Left lung (tissue), 10 donors: ENCODE measurements around the gene RABL2B. TPM values are rescaled to one million over a fixed set of nuclear protein-coding genes. Genes with fewer than 3 reads are reported as not detected.

ENCODE experiments used
- ATAC-seq: fragments of 200-7000 bp; cut with Tn5 transposase; one replicate; pipeline ENCODE4 v1.9.1; 2020; ENCODE audit warnings: moderate library complexity
- DNase-seq, 4 donors: peaks; one replicate each; pipeline ENCODE4 v3.0.0-alpha.2; 2013 to 2020
- H3K27ac ChIP-seq, 2 donors: fragments of 200-600 bp; sonication (generic) in 1 of 2; one replicate each; pipeline versions ENCODE4 v1.5.0 to v1.8.0; 2020 to 2021
- H3K27me3 ChIP-seq, 2 donors: fragments of 200-600 bp; sonication (generic) in 1 of 2; one replicate each; pipeline versions ENCODE4 v1.5.0 to v1.8.0; 2020 to 2021
- H3K36me3 ChIP-seq, 2 donors: fragments of 200-600 bp; sonication (generic) in 1 of 2; one replicate each; pipeline versions ENCODE4 v1.5.0 to v1.8.0; 2020 to 2021
- H3K4me1 ChIP-seq, 2 donors: fragments of 200-600 bp; one replicate each; pipeline ENCODE4 v1.8.0; 2021
- H3K4me3 ChIP-seq, 2 donors: fragments of 200-600 bp; sonication (generic) in 1 of 2; one replicate each; pipeline versions ENCODE4 v1.5.0 to v1.8.0; 2020 to 2021; ENCODE audit warnings: mild to moderate bottlenecking in 1 of 2
- H3K9me3 ChIP-seq, 2 donors: fragments of 200-600 bp; sonication (generic) in 1 of 2; one replicate each; pipeline versions ENCODE4 v1.5.0 to v1.8.0; 2020 to 2021
- CTCF ChIP-seq, 2 donors: fragments of 200-600 bp; sonication (generic) in 1 of 2; IDR thresholded peaks; one replicate each; pipeline versions ENCODE4 v1.5.0 to v1.8.0; 2021; ENCODE audit warnings: antibody characterized with exemption in 2 of 2
- intact Hi-C, 2 donors: fragments of 100-400 bp; cut with DNase I; formaldehyde crosslinking; loops; one replicate each; pipeline versions ENCODE4 v1.11.2 to v1.14.2; 2022
- polyA plus RNA-seq, 6 donors: library from polyadenylated mRNA; unstranded; fragments of 120-200 nt; gene quantifications; one replicate each; pipeline ENCODE4 v1.2.1, GENCODE V29; 2013; ENCODE audit not compliant: insufficient read length in 6 of 6
- total RNA-seq, 2 donors: library from RNA; stranded (reverse); fragmentation: NEBNext Ultra II Directional; extraction: Animal tissue kit (Norgen Biotek cat#: 25700); gene quantifications; one replicate each; pipeline ENCODE4 v1.2.1, GENCODE V29; 2021
- donor health status: DM: no; HTN: yes; CAD: no.
- donor health status: DM: no; HTN: no; CAD: no.

The RABL2B gene
- total and polyA plus RNA-seq, 8 donors, result 27.1 to 79.8 (median 61.8) TPM

- Histone ChIP-seq H3K36me3 (no peaks in the 10 kb centered on the region), H3K27me3 (peaks cover 0 to 28% of the 10 kb centered on the region in 2 donors), H3K4me1 (peaks cover 0 to 14% of the 10 kb centered on the region in 2 donors), H3K4me3 (no peak overlapping the region), H3K27ac (no peak overlapping the region), H3K9me3 (no peaks in the 10 kb centered on the region)
- TF ChIP-seq CTCF (IDR thresholded peaks at IDR 0.05), result no peak
- ATAC-seq, result no peak
- intact Hi-C loops, result no loop called here
- DNase-seq, result peak in 2 of 4 donors; percentile 19 to 46
Measured at GRCh38 chr22:50734986-50735738, 48.3 kb downstream of the RABL2B start.

- ATAC-seq (no peak), DNase-seq (peak in 1 of 4 donors; percentile 57)
- intact Hi-C loops, result no loop called here
- H3K9me3 ChIP-seq, result no peaks in the 10 kb centered on the region
- H3K36me3 ChIP-seq, result no peaks in the 10 kb centered on the region
- H3K27me3 ChIP-seq, result peaks cover 0 to 31% of the 10 kb centered on the region in 2 donors
- TF ChIP-seq CTCF (IDR thresholded peaks at IDR 0.05), result no peak
- no peak overlapping the region for H3K4me3 ChIP-seq
- no peak overlapping the region for H3K27ac ChIP-seq
- H3K4me1 ChIP-seq, result peaks cover 0 to 14% of the 10 kb centered on the region in 2 donors
Measured at GRCh38 chr22:50734343-50734771, 49.1 kb downstream of the RABL2B start.

- Histone ChIP-seq H3K27me3 (peaks cover 0 to 31% of the 10 kb centered on the region in 2 donors), H3K4me1 (peaks cover 0 to 14% of the 10 kb centered on the region in 2 donors), H3K36me3 (no peaks in the 10 kb centered on the region), H3K9me3 (no peaks in the 10 kb centered on the region), H3K4me3 (no peak overlapping the region), H3K27ac (no peak overlapping the region)
- intact Hi-C loops, result no loop called here
- no peak for TF ChIP-seq CTCF (IDR thresholded peaks at IDR 0.05)
- peak in 3 of 4 donors; percentile 13 to 65 (median 29) for DNase-seq
- no peak for ATAC-seq
Measured at GRCh38 chr22:50733521-50734342, 49.7 kb downstream of the RABL2B start.

GRCh38 chr22:50732681-50733080 is 50.8 kb downstream of the RABL2B start:
- ATAC-seq (no peak), DNase-seq (peak in 1 of 4 donors; percentile 52)
- no peak overlapping the region for H3K27ac ChIP-seq
- H3K4me1 ChIP-seq, result peaks cover 0 to 14% of the 10 kb centered on the region in 2 donors
- no peaks in the 10 kb centered on the region for H3K36me3 ChIP-seq
- peaks cover 0 to 31% of the 10 kb centered on the region in 2 donors for H3K27me3 ChIP-seq
- H3K9me3 ChIP-seq, result no peaks in the 10 kb centered on the region
- no peak for TF ChIP-seq CTCF (IDR thresholded peaks at IDR 0.05)
- intact Hi-C loops, result no loop called here
- no peak overlapping the region for H3K4me3 ChIP-seq
